SHP77 (cell line): ENCODE data around the gene CDT1.
A peak's percentile ranks its signal among the peaks of the same experiment; 100 is the strongest.

Experiments
- DNase-seq, 2 experiments: peaks; one replicate each; lab custom pipeline; 2025; lab: John Stamatoyannopoulos, UW

The CDT1 gene

GRCh38 chr16:88804552-88805339 is 1.2 kb downstream of the CDT1 start:
- DNase-seq = peak; percentile 19 to 38

GRCh38 chr16:88805340-88805715 is 1.7 kb downstream of the CDT1 start:
- no peak for DNase-seq

- no peak for DNase-seq
These were observed 2.4 kb downstream of the CDT1 start for GRCh38 chr16:88805887-88806393.

- no peak for DNase-seq
These were observed 3.0 kb downstream of the CDT1 start for GRCh38 chr16:88806491-88807111.

GRCh38 chr16:88807142-88807625 is 3.6 kb downstream of the CDT1 start:
- DNase-seq = no peak

- DNase-seq = no peak
These were observed 4.3 kb downstream of the CDT1 start for GRCh38 chr16:88807626-88808453.

GRCh38 chr16:88809068-88809675 is 5.6 kb downstream of the CDT1 start:
- DNase-seq = no peak

GRCh38 chr16:88809676-88810165 is 6.1 kb downstream of the CDT1 start:
- no peak for DNase-seq

- DNase-seq = no peak
These were observed 6.8 kb downstream of the CDT1 start for GRCh38 chr16:88810166-88810911.

GRCh38 chr16:88810912-88811768 is 7.6 kb downstream of the CDT1 start:
- DNase-seq = peak; percentile 48 to 74

- peak; percentile 87 for DNase-seq
These were observed 8.4 kb downstream of the CDT1 start, which contains the start of gene APRT for GRCh38 chr16:88811769-88812512. APRT (minus strand) TSS chr16:88811928; CDS start chr16:88811899, 29 bp downstream.

- peak in 1 of 2 experiments; percentile 46 for DNase-seq
These were observed 9.1 kb downstream of the CDT1 start for GRCh38 chr16:88812513-88813268.

GRCh38 chr16:88813269-88814143 is 9.9 kb downstream of the CDT1 start:
- no peak for DNase-seq

- no peak for DNase-seq
These were observed 10.5 kb downstream of the CDT1 start for GRCh38 chr16:88814144-88814502.

- no peak for DNase-seq
These were observed 11.6 kb downstream of the CDT1 start for GRCh38 chr16:88815227-88815626.

GRCh38 chr16:88815901-88816589 is 12.5 kb downstream of the CDT1 start:
- DNase-seq = peak; percentile 57 to 67
